Mucosa of descending colon (tissue), 3 donors: Measurements from ENCODE around the gene KIDINS220. TPM values are rescaled to one million over a fixed set of nuclear protein-coding genes. Genes with fewer than 3 reads are reported as not detected.

ENCODE experiments used
- ATAC-seq: fragments of 200-7000 bp; cut with Tn5 transposase; one replicate; pipeline ENCODE4 v1.9.1; 2020; ENCODE audit warnings: mild to moderate bottlenecking, moderate library complexity
- DNase-seq, 3 donors: peaks; one replicate each; pipeline ENCODE4 v3.0.0-alpha.2; 2020
- H3K36me3 ChIP-seq: fragments of 200-600 bp; one replicate; pipeline ENCODE4 v1.8.0; 2021; ENCODE audit warnings: low read depth, mild to moderate bottlenecking
- H3K4me1 ChIP-seq: fragments of 200-600 bp; one replicate; pipeline ENCODE4 v1.8.0; 2021; ENCODE audit warnings: low read depth, mild to moderate bottlenecking
- H3K4me3 ChIP-seq: fragments of 200-600 bp; one replicate; pipeline ENCODE4 v1.8.0; 2021; ENCODE audit warnings: mild to moderate bottlenecking
- H3K9me3 ChIP-seq: fragments of 200-600 bp; one replicate; pipeline ENCODE4 v1.8.0; 2021; ENCODE audit warnings: mild to moderate bottlenecking
- CTCF ChIP-seq: fragments of 200-600 bp; IDR thresholded peaks from one replicate; pipeline ENCODE4 v1.8.0; 2022; ENCODE audit warnings: antibody characterized with exemption, mild to moderate bottlenecking
- intact Hi-C, 2 donors: fragments of 100-400 bp; cut with DNase I in 1 of 2; cut with micrococcal nuclease in 1 of 2; formaldehyde crosslinking; loops; one replicate each; pipeline versions ENCODE4 v1.11.0 to v1.11.1; 2022; cut with DNase I, micrococcal nuclease
- total RNA-seq, 3 donors: library from RNA; stranded (reverse); fragmentation: NEBNext Ultra II Directional in 2 of 3; extraction: Animal tissue kit (Norgen Biotek cat#: 25700) in 2 of 3; gene quantifications; one replicate each; pipeline versions ENCODE4 v1.2.1 to v1.2.4, GENCODE V29; 2021 to 2023
- donor health status: DM: no; HTN: no; CAD: no; lungs with moderate emphysema.
- donor health status: DM: no; HTN: no; CAD: no.
- donor health status: DM: no; HTN: yes; CAD: no.

The KIDINS220 gene
- total RNA-seq, 3 donors from 2014 or later = 54.8 to 69.6 (median 55.9) TPM

GRCh38 chr2:8860239-8860638 lies 22.8 kb upstream of the KIDINS220 start:
- no peak for DNase-seq
- no peak for ATAC-seq
- Histone ChIP-seq H3K36me3 (no peaks in the 10 kb centered on the region), H3K4me3 (no peak overlapping the region), H3K4me1 (no peaks in the 10 kb centered on the region), H3K9me3 (no peaks in the 10 kb centered on the region)
- no peak for TF ChIP-seq CTCF
- intact Hi-C loops = loop anchor here in 1 of 2 donors (10.0 kb wide), 1 partner anchor 275 kb away; no protein-coding TSS in a partner anchor

- Histone ChIP-seq H3K4me1 (no peaks in the 10 kb centered on the region), H3K36me3 (no peaks in the 10 kb centered on the region), H3K9me3 (no peaks in the 10 kb centered on the region), H3K4me3 (no peak overlapping the region)
- ATAC-seq (no peak), DNase-seq (no peak)
- TF ChIP-seq CTCF = no peak
- intact Hi-C loops = no loop called here
Observed at GRCh38 chr2:8858910-8859309, 21.5 kb upstream of the KIDINS220 start.

DNA sequence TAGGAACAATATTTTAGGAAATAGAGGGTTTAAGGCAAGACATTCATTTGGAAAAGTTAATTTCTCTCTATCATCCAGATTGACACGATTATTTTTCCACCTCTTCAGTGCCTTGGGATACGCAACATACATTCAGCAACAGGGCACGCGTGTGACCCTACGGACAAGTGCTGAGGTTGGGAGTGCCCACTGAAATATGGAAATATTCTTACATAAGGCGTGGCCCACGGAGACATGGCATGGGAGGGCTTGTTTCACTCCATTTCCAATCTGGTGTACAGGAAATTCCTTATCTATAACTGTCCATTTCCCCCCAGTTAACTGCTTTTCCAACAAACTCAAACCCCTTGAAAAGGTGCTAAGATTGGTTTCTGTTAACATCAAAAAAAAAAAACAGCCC lies 20.9 kb upstream of the KIDINS220 start:
- no peaks in the 10 kb centered on the region for H3K4me1 ChIP-seq
- intact Hi-C loops = no loop called here
- H3K9me3 ChIP-seq = no peaks in the 10 kb centered on the region
- H3K4me3 ChIP-seq = no peak overlapping the region
- no peaks in the 10 kb centered on the region for H3K36me3 ChIP-seq
- DNase-seq = no peak
- TF ChIP-seq CTCF = no peak
- ATAC-seq = no peak

- TF ChIP-seq CTCF = no peak
- no peaks in the 10 kb centered on the region for H3K9me3 ChIP-seq
- intact Hi-C loops = no loop called here
- no peak for DNase-seq
- no peak for ATAC-seq
- no peak overlapping the region for H3K4me3 ChIP-seq
- no peaks in the 10 kb centered on the region for H3K36me3 ChIP-seq
- H3K4me1 ChIP-seq = no peaks in the 10 kb centered on the region
Observed at GRCh38 chr2:8857709-8858108, 20.3 kb upstream of the KIDINS220 start.

DNA sequence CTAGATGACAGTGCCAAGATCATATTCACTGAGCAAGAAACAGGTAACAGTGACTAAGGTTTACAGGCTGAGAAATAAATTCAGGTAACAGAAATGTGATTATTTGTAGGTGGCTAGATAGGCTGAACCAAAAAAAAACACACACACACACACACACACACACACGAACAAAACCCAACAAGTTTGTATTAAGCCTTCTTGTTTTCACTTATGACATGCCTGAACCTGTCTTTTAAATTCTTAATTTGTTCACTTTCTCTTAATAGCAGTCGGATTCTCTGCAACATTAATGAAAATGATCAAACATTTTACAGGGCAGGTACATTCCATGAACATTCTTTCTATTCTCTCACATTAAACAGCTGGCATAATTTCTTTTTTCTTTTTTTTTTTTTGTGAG lies 18.8 kb upstream of the KIDINS220 start:
- Histone ChIP-seq H3K9me3 (no peaks in the 10 kb centered on the region), H3K36me3 (no peaks in the 10 kb centered on the region), H3K4me1 (no peaks in the 10 kb centered on the region), H3K4me3 (no peak overlapping the region)
- intact Hi-C loops = no loop called here
- ATAC-seq (no peak), DNase-seq (no peak)
- no peak for TF ChIP-seq CTCF

- ATAC-seq (no peak), DNase-seq (no peak)
- H3K4me3 ChIP-seq = no peak overlapping the region
- no peaks in the 10 kb centered on the region for H3K36me3 ChIP-seq
- intact Hi-C loops = no loop called here
- H3K4me1 ChIP-seq = no peaks in the 10 kb centered on the region
- H3K9me3 ChIP-seq = no peaks in the 10 kb centered on the region
- TF ChIP-seq CTCF = no peak
Observed at GRCh38 chr2:8855010-8855409, 17.6 kb upstream of the KIDINS220 start.
